Activated T-helper 2 cell treated with anti-CD3 and anti-CD28 coated beads, Interferon-gamma antibody, Interleukin-2, Interleukin-4, amounts not matched to agents 10 μg/mL and 5 μg/mL and 100 μg/mL, durations not matched to agents 14 hours and 24 hours and 36 hours (primary cell): ENCODE data around the gene STAG3. TPM values are rescaled to one million over a fixed set of nuclear protein-coding genes. Genes with fewer than 3 reads are reported as not detected.
A peak's percentile ranks its signal among the peaks of the same experiment; 100 is the strongest.
"Not testable (repeated sequence)": the region's sequence is repeated elsewhere in the genome, so short reads cannot be mapped to it uniquely, and the experiment has no call there.

Source experiments
- DNase-seq: peaks from one replicate; pipeline ENCODE4 v3.0.0; 2021; ENCODE audit warnings: low spot score
- H3K27ac Mint-ChIP-seq: one replicate; pipeline ENCODE4 v1.8.0; 2021; ENCODE audit warnings: mixed read lengths
- H3K27me3 Mint-ChIP-seq: one replicate; pipeline ENCODE4 v1.8.0; 2021; ENCODE audit warnings: low read depth, mixed read lengths
- H3K36me3 Mint-ChIP-seq: one replicate; pipeline ENCODE4 v1.8.0; 2021; ENCODE audit warnings: low read depth, mixed read lengths
- H3K4me1 Mint-ChIP-seq: one replicate; pipeline ENCODE4 v1.8.0; 2021; ENCODE audit warnings: low read depth, mixed read lengths
- H3K4me3 Mint-ChIP-seq: one replicate; pipeline ENCODE4 v1.8.0; 2021; ENCODE audit warnings: low read depth, mild to moderate bottlenecking, moderate library complexity, mixed read lengths
- H3K9me3 Mint-ChIP-seq: one replicate; pipeline ENCODE4 v1.8.0; 2021; ENCODE audit warnings: mixed read lengths
- intact Hi-C: fragments of 100-400 bp; cut with micrococcal nuclease; formaldehyde crosslinking; loops from one replicate; pipeline ENCODE4 v1.15.1; 2023
- total RNA-seq: library from RNA; stranded (reverse); gene quantifications from 2 replicates; pipeline ENCODE4 v1.2.3, GENCODE V29; 2022

Gene STAG3
- total RNA-seq, 1 donor from 2014 or later, result 22.3 TPM

DNA sequence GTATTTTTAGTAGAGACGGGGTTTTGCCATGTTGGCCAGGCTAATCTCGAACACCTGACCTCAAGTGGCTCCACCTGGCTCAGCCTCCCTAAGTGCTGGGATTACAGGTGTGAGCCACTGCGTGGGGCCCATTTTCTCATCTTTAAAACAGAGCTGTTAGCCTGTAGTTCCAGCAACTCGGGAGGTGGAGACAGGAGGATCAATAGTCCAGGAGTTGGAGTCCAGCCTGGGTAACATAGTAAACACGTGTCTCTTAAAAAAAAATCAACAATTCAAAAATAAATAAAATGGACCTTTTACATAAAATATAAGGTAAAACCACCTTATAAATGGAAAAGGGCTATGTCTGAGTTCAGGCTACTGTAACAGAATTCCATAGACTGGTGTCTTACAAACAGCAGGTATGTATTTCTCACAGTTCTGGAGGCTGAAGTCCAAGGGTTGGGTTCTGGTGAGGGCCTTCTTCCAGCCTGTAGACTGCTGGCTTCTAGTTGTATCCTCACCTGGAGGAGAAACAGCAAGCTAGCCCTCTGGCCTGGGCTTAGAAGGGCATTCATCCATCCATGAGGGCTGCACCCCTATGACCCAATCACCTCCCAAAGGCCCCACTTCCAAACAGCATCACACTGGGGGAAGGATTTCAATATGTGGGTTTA is 35.0 kb downstream of the STAG3 start:
- Mint-ChIP-seq H3K27me3 (no peaks in the 10 kb centered on the region), H3K4me1 (peaks cover 69% of the 10 kb centered on the region), H3K4me3 (no peak overlapping the region), H3K36me3 (peaks cover 18% of the 10 kb centered on the region), H3K9me3 (no peaks in the 10 kb centered on the region), H3K27ac (no peak overlapping the region)
- intact Hi-C loops, result no loop called here
- DNase-seq, result no peak

DNA sequence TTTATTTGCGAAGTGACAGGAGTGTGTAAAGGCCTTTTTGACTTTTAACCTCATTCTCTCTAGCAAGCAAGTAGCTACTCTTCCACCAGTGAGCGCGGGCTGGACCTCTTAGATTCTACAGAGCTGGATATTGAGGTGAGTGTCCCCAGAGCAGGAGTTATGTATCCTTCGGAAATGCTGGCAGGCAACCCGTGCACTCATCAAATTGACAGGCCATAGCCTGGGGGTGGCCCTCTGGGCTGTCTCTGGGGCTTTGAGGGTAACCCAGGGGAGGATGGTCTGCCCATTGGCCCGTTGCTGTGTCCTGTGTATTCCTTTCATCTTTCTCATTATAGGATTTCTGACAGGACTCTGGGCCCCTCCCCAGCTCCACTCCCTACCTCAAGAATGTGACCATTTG is 36.0 kb downstream of the STAG3 start:
- H3K4me3 Mint-ChIP-seq, result no peak overlapping the region
- no peak overlapping the region for H3K27ac Mint-ChIP-seq
- no peak for DNase-seq
- peaks cover 66% of the 10 kb centered on the region for H3K4me1 Mint-ChIP-seq
- H3K36me3 Mint-ChIP-seq, result peaks cover 18% of the 10 kb centered on the region
- H3K9me3 Mint-ChIP-seq, result no peaks in the 10 kb centered on the region
- no peaks in the 10 kb centered on the region for H3K27me3 Mint-ChIP-seq
- intact Hi-C loops, result no loop called here

DNA sequence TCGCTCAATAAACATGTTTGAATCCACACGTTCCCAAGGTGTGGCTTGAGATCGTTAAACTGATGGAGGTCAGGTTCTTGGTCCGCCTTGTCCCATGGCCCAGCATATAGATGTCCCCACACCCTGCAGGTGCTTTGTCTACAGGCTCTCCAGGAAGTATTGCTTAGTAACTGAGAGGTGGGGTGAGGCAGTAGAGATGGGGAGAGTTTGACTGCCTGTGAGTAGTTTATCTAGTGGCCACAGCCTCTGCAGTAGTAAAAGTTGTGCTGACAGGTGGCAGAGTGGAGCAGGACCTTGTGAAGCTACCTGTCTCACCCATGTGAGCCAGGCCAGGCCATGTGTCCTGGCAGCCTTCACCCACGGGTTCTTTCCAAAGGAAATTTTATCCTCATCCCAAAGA is 36.6 kb downstream of the STAG3 start:
- H3K36me3 Mint-ChIP-seq, result peaks cover 18% of the 10 kb centered on the region
- H3K9me3 Mint-ChIP-seq, H3K27ac Mint-ChIP-seq, H3K27me3 Mint-ChIP-seq, H3K4me3 Mint-ChIP-seq, intact Hi-C loops, DNase-seq: not testable (repeated sequence)
- H3K4me1 Mint-ChIP-seq, result peaks cover 66% of the 10 kb centered on the region

DNA sequence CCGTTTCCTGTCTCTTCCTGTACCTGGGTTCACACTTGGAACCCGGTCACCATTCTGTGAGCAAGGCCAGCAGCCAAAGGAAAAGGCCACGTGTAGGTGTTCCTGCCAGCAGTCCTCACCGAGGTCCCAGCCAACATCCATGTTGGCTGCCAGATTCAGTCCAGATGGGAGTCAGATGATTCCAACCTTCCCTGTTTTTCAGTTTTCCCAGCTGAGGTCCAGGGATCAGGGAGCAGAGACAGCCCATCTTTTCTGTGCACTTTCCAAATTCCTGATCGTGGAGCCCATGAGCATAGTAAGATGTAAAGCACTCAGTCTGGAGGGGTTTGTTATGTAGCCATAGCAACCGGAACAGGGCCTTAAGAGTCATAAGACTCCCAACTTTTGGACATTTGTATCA is 38.2 kb downstream of the STAG3 start:
- no peak overlapping the region for H3K27ac Mint-ChIP-seq
- no peak for DNase-seq
- H3K9me3 Mint-ChIP-seq, result no peaks in the 10 kb centered on the region
- H3K27me3 Mint-ChIP-seq, result no peaks in the 10 kb centered on the region
- H3K36me3 Mint-ChIP-seq, result peaks cover 22% of the 10 kb centered on the region
- no peak overlapping the region for H3K4me3 Mint-ChIP-seq
- intact Hi-C loops, result loop anchor here (2.0 kb wide), 1 partner anchor 25 kb away; no protein-coding TSS in a partner anchor
- H3K4me1 Mint-ChIP-seq, result peaks cover 53% of the 10 kb centered on the region

DNA sequence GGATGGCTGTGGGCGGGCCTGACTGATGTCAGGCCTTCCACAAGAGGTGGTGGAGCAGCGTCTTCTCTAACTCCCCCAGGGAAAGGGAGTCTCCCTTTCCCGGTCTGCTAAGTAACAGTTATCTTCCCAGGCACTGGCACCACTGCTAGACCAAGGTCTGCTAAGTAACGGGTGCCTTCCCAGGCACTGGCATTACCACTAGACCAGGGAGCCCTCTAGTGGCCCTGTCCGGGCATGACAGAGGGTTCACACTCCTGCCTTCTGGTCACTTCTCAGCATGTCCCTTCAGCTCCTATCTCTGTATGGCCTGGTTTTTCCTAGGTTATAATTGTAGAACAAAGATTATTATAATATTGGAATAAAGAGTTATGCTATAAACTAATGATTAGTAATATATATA is 40.2 kb downstream of the STAG3 start:
- H3K27me3 Mint-ChIP-seq, H3K9me3 Mint-ChIP-seq: not testable (repeated sequence)
- Mint-ChIP-seq H3K27ac (peak overlapping the region; percentile 94), H3K36me3 (peaks cover 33% of the 10 kb centered on the region), H3K4me3 (peak overlapping the region; percentile 62), H3K4me1 (peaks cover 54% of the 10 kb centered on the region)
- intact Hi-C loops, result loop anchor here (1.0 to 2.0 kb wide), 2 partner anchors 27 to 86 kb away; no protein-coding TSS in a partner anchor
- DNase-seq, result peak; percentile 55

DNA sequence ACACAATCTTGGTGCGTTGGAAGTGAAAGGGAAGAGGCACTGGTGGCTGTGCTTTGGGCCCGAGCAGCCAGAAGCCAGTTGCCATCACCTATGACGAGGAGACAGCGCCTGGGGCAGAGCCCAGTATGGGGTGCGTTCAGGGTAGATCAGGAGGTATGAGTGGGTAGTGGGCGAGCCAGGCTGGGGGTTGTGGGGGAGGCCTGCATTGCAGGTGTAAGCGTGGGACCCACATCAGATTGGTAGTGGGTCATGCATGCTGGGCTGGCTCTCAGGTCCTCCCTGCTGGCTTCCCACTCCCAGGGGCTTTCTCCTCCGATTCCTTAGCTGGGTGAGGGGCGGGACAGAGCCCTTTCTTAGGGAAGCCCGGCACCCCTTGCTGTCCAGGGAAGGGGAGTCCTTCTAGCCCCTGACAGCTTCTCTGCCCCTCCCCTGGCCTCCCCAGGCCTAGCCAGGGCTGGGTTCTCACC is 41.6 kb downstream of the STAG3 start:
- Mint-ChIP-seq H3K27me3 (no peaks in the 10 kb centered on the region), H3K36me3 (peaks cover 43% of the 10 kb centered on the region), H3K9me3 (no peaks in the 10 kb centered on the region), H3K4me3 (peak overlapping the region; percentile 94), H3K27ac (peak overlapping the region; percentile 97), H3K4me1 (peaks cover 57% of the 10 kb centered on the region)
- DNase-seq, result no peak
- intact Hi-C loops, result no loop called here

DNA sequence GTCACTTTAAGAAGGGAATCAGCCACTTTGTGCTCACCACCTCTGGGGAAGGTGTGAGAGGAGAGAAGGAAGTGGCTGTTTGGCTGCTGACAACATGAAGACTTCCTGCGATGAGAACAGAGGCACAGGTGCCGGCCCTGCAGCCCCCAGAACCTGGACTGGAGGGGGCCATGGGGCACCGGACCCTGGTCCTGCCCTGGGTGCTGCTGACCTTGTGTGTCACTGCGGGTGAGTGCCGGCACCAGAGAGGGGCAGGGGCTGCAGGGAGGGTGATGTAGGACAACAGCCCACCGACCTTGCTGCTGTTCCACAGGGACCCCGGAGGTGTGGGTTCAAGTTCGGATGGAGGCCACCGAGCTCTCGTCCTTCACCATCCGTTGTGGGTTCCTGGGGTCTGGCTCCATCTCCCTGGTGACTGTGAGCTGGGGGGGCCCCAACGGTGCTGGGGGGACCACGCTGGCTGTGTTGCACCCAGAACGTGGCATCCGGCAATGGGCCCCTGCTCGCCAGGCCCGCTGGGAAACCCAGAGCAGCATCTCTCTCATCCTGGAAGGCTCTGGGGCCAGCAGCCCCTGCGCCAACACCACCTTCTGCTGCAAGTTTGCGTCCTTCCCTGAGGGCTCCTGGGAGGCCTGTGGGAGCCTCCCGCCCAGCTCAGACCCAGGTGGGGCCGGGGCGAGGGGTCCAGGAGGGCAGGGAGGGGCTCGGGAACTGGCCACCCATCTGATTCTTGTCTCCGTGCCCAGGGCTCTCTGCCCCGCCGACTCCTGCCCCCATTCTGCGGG is 42.3 kb downstream of the STAG3 start, which contains the start of gene PVRIG:
PVRIG (plus strand) TSS at position 149 of the 785 bp plus-strand sequence; CDS start at position 171, 22 bp downstream.
- intact Hi-C loops, H3K9me3 Mint-ChIP-seq, H3K27me3 Mint-ChIP-seq, DNase-seq: not testable (repeated sequence)
- H3K27ac Mint-ChIP-seq, result peak within 1 kb of the TSS; percentile 97
- H3K36me3 Mint-ChIP-seq, result peaks cover 49% of the 10 kb centered on the region
- peaks cover 56% of the 10 kb centered on the region for H3K4me1 Mint-ChIP-seq
- H3K4me3 Mint-ChIP-seq, result peak within 1 kb of the TSS; percentile 94

DNA sequence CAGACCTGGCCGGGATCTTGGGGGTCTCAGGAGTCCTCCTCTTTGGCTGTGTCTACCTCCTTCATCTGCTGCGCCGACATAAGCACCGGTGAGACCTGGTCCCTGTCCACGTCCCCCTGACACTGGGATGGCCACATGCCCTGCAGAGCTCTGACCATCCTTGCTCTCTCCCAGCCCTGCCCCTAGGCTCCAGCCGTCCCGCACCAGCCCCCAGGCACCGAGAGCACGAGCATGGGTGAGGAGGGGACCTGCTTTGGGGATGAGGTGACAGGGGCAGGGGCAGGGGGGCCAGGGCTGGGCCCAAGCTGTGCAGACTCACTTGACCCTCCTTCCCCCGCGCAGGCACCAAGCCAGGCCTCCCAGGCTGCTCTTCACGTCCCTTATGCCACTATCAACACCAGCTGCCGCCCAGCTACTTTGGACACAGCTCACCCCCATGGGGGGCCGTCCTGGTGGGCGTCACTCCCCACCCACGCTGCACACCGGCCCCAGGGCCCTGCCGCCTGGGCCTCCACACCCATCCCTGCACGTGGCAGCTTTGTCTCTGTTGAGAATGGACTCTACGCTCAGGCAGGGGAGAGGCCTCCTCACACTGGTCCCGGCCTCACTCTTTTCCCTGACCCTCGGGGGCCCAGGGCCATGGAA is 43.0 kb downstream of the STAG3 start:
- H3K36me3 Mint-ChIP-seq, result peaks cover 55% of the 10 kb centered on the region
- H3K4me3 Mint-ChIP-seq, result peak overlapping the region; percentile 94
- peaks cover 52% of the 10 kb centered on the region for H3K4me1 Mint-ChIP-seq

DNA sequence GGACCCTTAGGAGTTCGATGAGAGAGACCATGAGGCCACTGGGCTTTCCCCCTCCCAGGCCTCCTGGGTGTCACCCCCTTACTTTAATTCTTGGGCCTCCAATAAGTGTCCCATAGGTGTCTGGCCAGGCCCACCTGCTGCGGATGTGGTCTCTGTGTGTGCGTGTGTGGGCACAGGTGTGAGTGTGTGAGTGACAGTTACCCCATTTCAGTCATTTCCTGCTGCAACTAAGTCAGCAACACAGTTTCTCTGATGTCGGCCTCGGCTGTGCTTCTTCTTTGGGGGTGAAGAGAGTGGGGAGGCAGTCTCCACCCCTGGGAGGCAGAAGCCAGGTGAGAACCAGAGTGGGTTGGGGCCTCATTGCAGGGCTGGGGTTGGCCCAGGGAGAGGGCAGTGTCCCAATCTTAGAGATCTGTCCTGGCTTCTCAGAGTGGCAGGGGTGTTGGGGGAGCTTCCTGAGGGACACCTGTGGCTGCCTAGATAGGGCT is 43.6 kb downstream of the STAG3 start:
- DNase-seq, result peak; percentile 74
- H3K27me3 Mint-ChIP-seq, result no peaks in the 10 kb centered on the region
- H3K4me1 Mint-ChIP-seq, result peaks cover 54% of the 10 kb centered on the region
- peak overlapping the region; percentile 97 for H3K27ac Mint-ChIP-seq
- no peaks in the 10 kb centered on the region for H3K9me3 Mint-ChIP-seq
- H3K36me3 Mint-ChIP-seq, result peaks cover 57% of the 10 kb centered on the region
- intact Hi-C loops, result no loop called here
- peak overlapping the region; percentile 94 for H3K4me3 Mint-ChIP-seq

More for the DNA sequence above, 43.0 kb downstream of the STAG3 start:
- DNase-seq, result no peak
- H3K27ac Mint-ChIP-seq, result peak overlapping the region; percentile 97
- no peaks in the 10 kb centered on the region for H3K9me3 Mint-ChIP-seq
- no peaks in the 10 kb centered on the region for H3K27me3 Mint-ChIP-seq
- intact Hi-C loops, result no loop called here

DNA sequence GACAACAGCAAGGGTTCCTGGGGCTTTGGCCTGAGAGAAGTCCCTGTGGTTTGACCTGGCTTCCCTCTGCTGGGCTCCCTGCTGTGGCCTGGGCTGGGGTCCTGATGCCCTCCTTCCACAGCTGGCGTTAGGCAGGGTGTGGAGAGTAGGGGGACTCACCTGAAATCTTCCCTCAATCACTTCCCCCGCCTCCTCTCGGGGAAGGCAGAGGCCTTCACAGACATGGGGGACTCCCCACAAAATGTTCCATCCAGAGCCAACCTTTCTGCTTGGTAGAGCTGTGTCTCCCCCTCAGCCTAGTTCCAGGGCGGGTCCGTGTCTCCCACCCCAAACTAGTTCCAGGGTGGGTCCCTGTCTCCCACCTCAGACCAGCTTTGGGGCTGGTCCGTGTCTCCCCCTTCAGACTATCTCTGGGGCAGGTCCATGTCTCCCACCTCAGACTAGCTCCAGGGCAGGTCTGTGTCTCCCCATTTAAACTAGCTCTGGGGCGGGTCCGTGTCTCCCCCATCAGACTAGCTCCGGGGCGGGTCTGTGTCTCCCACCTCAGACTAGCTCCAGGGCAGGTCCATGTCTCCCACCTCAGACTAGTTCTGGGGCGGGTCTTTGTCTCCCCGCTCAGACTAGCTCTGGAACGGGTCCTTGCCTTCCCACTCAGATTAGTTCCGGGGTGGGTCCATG is 44.2 kb downstream of the STAG3 start:
- Mint-ChIP-seq H3K36me3 (peaks cover 58% of the 10 kb centered on the region), H3K4me3 (peak overlapping the region; percentile 94), H3K4me1 (peaks cover 49% of the 10 kb centered on the region), H3K27ac (peak overlapping the region; percentile 97), H3K27me3 (no peaks in the 10 kb centered on the region), H3K9me3 (no peaks in the 10 kb centered on the region)
- no peak for DNase-seq
- intact Hi-C loops, result no loop called here

DNA sequence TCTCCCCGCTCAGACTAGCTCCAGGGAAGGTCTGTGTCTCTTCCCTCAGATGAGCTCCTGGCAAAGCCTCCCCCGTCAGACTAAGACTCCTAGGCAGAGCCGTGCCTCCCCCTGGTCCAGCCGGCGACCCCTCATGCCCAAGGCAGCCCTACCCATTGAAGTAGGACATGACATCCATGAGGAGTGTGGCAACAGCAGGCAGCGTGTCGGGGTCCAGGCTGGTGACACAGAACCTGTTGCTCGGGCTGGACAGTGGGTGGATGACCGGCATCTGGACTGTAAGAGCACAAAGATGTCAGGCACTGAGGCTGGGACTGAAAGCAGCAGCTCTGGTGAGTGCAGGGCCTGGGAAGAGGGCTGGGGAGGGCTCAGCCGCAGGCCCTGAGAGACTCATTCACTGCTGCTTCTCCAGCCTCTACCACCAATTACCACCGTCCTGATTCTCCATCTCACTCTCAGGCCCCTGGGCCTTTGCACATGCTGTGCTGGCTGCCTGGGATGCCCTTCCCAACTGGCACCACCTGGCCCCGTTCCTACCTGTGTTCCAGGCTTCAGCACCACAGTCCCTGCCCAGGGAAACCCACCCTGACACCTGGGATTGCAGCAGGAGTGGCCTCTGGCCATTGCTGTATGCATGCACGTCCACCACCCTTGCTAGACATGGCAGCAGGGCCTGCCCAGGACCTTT is 44.9 kb downstream of the STAG3 start:
- DNase-seq, result no peak
- Mint-ChIP-seq H3K4me3 (peak overlapping the region; percentile 94), H3K36me3 (peaks cover 61% of the 10 kb centered on the region), H3K9me3 (no peaks in the 10 kb centered on the region), H3K4me1 (peaks cover 42% of the 10 kb centered on the region), H3K27ac (peak overlapping the region; percentile 97), H3K27me3 (no peaks in the 10 kb centered on the region)
- intact Hi-C loops, result no loop called here
